GM19035 (cell line): Measurements from ENCODE around the gene LRIG1.

Experiments
- ATAC-seq: cut with Tn5 transposase; IDR thresholded peaks from one replicate; pipeline ENCODE4 v1.9.1; 2021; ENCODE audit not compliant: unreplicated experiment

Gene LRIG1

DNA sequence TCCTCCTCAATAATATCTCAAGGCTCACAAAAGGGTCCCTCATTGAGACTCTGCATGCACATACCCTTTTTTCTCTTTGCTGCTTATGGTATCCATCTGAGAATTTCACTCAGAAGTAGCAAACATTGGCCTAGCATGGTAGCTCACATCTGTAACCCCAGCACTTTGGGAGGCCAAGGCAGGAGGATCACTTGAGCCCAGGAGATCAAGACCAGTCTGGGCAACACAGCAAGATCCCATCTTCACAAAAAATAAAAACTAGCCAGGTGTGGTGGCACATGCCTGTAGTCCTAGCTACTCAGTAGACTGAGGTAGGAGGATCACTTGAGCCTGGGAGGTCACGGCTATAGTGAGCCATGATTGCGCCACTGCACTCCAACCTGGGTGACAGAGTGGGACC, 11.7 kb downstream of the LRIG1 start:
- no peak for ATAC-seq

- no peak for ATAC-seq
Observed at GRCh38 chr3:66488492-66488891, 12.3 kb downstream of the LRIG1 start.

DNA sequence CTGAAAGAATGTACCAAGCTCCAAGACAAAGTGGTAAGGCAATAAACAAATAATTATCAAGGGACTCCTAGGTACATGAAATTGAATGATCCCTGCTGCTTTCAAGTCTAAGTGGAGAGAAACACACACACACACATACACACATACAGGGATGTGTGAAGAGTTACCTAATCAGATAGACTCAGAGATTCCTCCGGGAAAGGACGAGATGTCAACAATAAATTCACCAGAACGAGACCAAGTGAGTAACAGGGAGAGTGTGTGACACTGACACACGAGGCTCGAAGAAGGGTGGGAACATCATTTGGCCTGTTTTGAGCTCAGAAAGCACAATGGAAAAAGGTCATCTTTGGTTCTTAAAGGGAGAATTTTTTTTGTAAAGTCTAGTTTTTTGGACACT, 13.4 kb downstream of the LRIG1 start:
- ATAC-seq: no peak

DNA sequence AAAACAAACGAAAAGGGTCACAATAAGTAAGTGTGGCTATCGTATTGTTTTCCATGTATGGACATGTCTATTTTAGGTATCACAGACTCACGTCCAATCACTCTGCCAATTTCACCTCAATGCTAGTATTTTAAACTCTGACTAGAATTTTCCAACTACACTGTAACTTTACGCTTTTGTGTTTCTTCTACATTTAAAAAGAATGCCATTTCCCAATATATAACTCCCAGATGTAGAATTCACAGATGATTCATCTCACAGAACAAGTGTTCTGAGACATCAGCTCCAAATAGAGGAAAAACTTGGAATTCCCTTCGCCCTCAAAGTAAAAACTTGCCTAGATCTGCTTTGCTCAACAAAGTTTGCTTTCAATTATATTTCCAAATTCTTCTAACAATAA, 14.2 kb downstream of the LRIG1 start:
- no peak for ATAC-seq

GRCh38 chr3:66486202-66486601, 14.6 kb downstream of the LRIG1 start:
- ATAC-seq: no peak

- ATAC-seq: no peak
Observed at GRCh38 chr3:66485291-66485968, 15.4 kb downstream of the LRIG1 start.

GRCh38 chr3:66484106-66484844, 16.5 kb downstream of the LRIG1 start:
- ATAC-seq: no peak

- ATAC-seq: no peak
Observed at GRCh38 chr3:66483409-66483906, 17.4 kb downstream of the LRIG1 start.

DNA sequence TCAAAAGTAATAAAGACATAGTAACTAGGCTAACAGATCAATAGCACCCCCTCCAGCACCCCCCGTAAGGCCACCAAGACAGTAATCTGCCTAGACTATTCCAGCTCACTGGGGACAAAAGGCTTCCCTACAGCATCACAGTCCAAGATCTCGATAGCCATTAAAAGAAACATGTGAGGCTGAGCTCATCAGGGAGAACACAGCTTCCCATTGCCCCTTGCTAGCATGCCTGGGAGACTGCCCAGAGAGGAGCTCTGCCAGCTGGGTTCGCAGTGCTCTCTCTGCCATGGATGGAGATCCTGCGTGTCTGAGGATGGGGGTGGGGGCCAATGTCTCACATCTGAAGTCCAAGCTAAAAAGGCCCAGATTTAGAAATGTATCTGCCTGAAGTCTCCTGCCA, 17.8 kb downstream of the LRIG1 start:
- ATAC-seq: no peak

DNA sequence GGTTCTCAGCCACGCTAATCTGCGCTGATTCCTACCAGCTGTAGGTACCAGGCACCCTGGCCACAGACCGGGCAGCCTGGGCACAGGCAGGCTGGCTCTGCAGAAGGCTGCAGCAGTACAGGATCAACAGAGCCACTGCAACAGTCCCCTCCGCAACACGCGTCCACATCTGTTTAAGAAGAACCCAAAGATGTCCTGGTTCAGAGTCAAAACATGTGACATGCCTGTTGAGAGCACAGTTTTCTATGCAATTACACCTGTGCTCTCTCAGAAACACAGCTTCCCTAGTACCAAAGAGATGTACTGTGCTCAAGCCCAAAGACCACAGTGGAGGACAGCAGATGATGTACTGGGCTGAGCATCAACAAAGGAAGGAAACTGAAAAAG, 18.8 kb downstream of the LRIG1 start:
- ATAC-seq: no peak

DNA sequence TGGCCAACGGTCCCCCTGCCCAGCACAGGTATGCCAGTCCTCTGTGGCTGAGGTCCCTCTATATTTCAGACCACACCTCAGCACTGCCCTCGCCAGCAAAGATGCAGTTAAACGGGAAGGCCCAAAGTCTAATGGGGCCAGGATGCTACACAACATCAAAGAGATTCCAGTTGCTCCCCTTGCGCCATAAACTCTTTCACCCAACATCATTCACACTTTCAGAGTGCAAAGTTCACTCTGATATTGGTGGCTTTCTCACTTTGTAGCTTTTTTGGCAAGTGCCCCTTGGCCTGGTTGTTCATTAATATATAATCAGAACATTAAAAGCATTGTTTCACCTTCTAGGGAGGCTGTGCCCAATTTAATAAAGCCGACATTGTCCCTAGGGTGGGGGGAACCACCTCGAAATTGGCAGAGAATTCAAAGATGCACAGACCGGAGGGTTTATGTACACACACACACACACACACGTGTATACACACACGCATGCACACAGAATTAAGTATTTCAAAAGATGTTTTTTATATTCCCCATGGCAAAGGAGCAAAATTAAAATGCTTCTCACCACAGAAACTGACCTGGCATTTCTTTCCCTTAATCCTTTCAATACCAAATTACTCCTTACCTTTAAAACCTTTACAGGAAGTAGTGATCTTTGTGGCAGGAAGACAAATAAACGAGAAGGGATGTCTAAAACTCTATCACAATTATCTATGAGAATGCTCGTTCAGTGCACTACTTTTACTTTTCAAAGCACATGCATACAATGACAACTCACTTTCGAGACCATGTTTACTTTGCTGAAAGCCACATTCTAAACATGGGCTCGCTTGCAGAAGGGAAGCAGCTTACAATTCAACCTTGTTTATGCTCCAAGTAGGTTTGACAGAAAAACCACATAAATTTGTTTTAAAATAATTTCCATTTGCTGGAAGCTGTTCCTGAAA, 19.5 kb downstream of the LRIG1 start:
- no peak for ATAC-seq

DNA sequence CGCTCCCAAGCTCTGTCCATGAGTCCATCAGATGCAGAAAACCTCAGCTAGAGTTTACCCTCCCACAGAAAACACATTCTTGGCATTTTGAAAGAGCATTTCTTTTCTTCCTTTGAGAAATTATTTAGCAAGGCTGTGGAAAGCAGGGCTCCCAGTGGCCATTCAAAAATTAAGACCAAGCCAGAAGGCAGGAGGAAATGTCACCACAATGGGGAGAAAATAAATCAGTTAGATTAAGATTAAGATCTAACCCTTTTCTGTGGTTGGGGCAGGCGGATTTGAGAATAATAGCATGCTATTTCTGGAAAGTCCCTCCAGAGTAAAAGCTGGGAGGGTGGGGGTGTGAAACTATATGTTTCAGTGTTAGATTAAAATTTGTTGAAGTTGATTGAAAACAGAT, 20.2 kb downstream of the LRIG1 start:
- ATAC-seq: peak; percentile 46

DNA sequence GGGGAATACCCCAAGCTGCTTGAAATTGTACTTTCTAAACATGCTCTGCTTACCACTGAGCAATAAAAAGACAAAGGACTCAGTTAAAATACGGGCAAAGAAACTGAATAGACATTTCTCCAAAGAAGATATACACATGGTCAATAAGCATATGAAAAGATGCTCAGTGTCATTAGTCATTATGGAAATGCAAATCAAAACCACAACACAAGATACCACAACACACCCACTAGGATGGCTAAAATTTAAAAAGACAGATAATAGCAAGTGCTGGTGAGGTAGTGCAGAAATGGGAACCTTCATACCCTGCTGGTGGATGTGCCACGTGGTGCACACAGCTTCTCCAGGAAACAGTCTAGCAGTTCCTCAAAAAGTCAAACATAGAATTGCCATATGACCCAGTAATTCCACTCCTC, 21.3 kb downstream of the LRIG1 start:
- ATAC-seq: no peak

GRCh38 chr3:66478960-66479359, 21.9 kb downstream of the LRIG1 start:
- no peak for ATAC-seq

DNA sequence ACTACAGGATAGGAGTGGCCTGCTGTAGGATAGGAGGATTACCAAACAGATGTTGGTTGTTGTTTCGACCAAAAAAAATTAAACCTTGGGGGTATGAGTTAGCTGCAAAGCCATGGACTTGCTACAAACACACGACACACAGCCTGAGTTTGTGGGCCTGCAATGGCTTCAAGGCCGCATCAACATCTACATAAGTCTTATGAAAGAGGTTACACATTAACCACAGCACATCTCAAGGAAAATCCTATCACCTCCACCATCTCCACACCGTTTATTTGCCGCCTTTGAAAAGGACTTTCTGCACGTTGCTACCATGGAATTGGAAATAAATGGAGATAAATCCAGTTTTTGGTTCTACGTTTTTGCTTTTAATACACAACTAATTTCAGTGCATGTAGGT, 23.0 kb downstream of the LRIG1 start:
- ATAC-seq: no peak

- ATAC-seq: no peak
Observed at GRCh38 chr3:66476852-66477381, 23.9 kb downstream of the LRIG1 start.

GRCh38 chr3:66475386-66476020, 25.3 kb downstream of the LRIG1 start:
- ATAC-seq: no peak

GRCh38 chr3:66473692-66474091, 27.1 kb downstream of the LRIG1 start:
- ATAC-seq: no peak

DNA sequence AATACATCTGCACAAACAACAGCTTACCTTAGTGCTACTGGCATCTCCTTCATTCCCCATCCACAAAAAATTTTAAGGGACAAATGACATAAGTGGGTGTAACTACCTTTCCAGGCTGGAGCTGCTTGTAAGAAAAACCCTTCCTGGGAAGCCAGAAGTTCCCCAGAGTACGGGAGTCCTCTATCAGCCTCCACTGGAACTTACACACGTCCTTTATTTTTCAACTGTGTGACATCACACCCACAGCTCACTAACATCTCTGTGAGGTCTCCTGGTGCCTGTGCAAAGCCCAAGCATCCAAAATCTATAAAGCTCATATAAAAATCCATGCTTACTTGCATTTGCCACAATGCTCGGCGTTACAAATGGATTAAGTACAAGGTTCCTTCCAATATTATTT, 27.6 kb downstream of the LRIG1 start:
- ATAC-seq: no peak

- ATAC-seq: peak; percentile 60
Observed at GRCh38 chr3:66472313-66473134, 28.3 kb downstream of the LRIG1 start.
